22Rv1 (cell line): ENCODE results near the gene NFATC1.

Source experiments
- CTCF ChIP-seq: fragments of 450-650 bp; IDR thresholded peaks from 2 replicates; pipeline ENCODE4 v1.5.1; 2017; ENCODE audit warnings: mild to moderate bottlenecking
- ZFX ChIP-seq: fragments of 450-650 bp; IDR thresholded peaks from 2 replicates; pipeline ENCODE4 v1.6.1; 2017; ENCODE audit warnings: antibody characterized with exemption, borderline replicate concordance

GRCh38 chr18:79493211-79493800 lies 97.6 kb downstream of the NFATC1 start:
- TF ChIP-seq CTCF (no peak), ZFX (no peak)
